Karpas-422 (cell line): ENCODE measurements around the gene UBTF. TPM values are rescaled to one million over a fixed set of nuclear protein-coding genes. Genes with fewer than 3 reads are reported as not detected.
A peak's percentile ranks its signal among the peaks of the same experiment; 100 is the strongest.

Experiments used
- DNase-seq: peaks from one replicate; pipeline ENCODE4 v3.0.0-alpha.2; 2015
- H2AFZ ChIP-seq: fragments of 200-600 bp; sonication (generic); 2 replicates; pipeline ENCODE4 v1.6.1; 2014; ENCODE audit warnings: antibody characterized with exemption, low read length, mixed read lengths
- H3K27ac ChIP-seq: fragments of 200-600 bp; sonication (generic); 2 replicates; pipeline ENCODE4 v1.5.1; 2014; ENCODE audit warnings: mild to moderate bottlenecking, low read length, moderate library complexity
- H3K27me3 ChIP-seq: fragments of 200-600 bp; sonication (generic); 2 replicates; pipeline ENCODE4 v1.6.1; 2014; ENCODE audit warnings: low read length, mixed read lengths
- H3K36me3 ChIP-seq: fragments of 200-600 bp; sonication (generic); 2 replicates; pipeline ENCODE4 v1.6.1; 2014; ENCODE audit warnings: low read length, mixed read lengths; ENCODE audit not compliant: insufficient read depth
- H3K4me1 ChIP-seq: fragments of 200-600 bp; sonication (generic); 2 replicates; pipeline ENCODE4 v1.6.1; 2014; ENCODE audit warnings: mild to moderate bottlenecking, low read length, mixed read lengths
- H3K4me2 ChIP-seq: fragments of 200-600 bp; sonication (generic); 2 replicates; pipeline ENCODE4 v1.6.1; 2014; ENCODE audit warnings: low read length, low read depth, mild to moderate bottlenecking; ENCODE audit not compliant: poor library complexity, severe bottlenecking
- H3K4me3 ChIP-seq: fragments of 200-600 bp; sonication (generic); 2 replicates; pipeline ENCODE4 v1.5.1; 2014; ENCODE audit warnings: mild to moderate bottlenecking, antibody characterized with exemption, low read length, mixed read lengths
- H3K79me2 ChIP-seq: fragments of 200-600 bp; sonication (generic); 2 replicates; pipeline ENCODE4 v1.6.1; 2014; ENCODE audit warnings: mild to moderate bottlenecking, low read length, mixed read lengths
- H3K9ac ChIP-seq: fragments of 200-600 bp; sonication (generic); 2 replicates; pipeline ENCODE4 v1.6.0; 2014; ENCODE audit warnings: low read length
- H3K9me2 ChIP-seq: fragments of 200-600 bp; sonication (generic), shearing (Covaris generic); replicated peaks from 2 replicates; pipeline ENCODE4 v1.6.0; 2014; ENCODE audit warnings: mild to moderate bottlenecking, low read length, moderate library complexity; ENCODE audit not compliant: insufficient read depth
- H3K9me3 ChIP-seq: fragments of 300-700, 200-600 bp; sonication (generic); 2 replicates; pipeline ENCODE4 v1.6.1; 2014; ENCODE audit warnings: low read length, mixed read lengths
- H4K20me1 ChIP-seq: fragments of 200-600 bp; sonication (generic); 2 replicates; pipeline ENCODE4 v1.6.1; 2014; ENCODE audit warnings: mild to moderate bottlenecking, antibody characterized with exemption, low read length, low read depth; ENCODE audit not compliant: insufficient read depth
- total RNA-seq: library from RNA; depleted of rRNA; stranded (reverse); fragments of >200 nt; shearing (Covaris generic); gene quantifications from 2 replicates; pipeline ENCODE4 v1.2.3, GENCODE V29; 2014; ENCODE audit warnings: low replicate concordance

The UBTF gene
- total RNA-seq, 1 experiment from 2014 or later = 57.8 TPM

- Histone ChIP-seq H3K4me2 (no peak overlapping the region), H3K4me3 (no peak overlapping the region), H3K9me3 (no peaks in the 10 kb centered on the region), H2AFZ (no peak overlapping the region), H3K4me1 (no peaks in the 10 kb centered on the region), H3K9me2 (no peaks in the 10 kb centered on the region), H3K79me2 (no peaks in the 10 kb centered on the region), H3K27me3 (no peaks in the 10 kb centered on the region), H4K20me1 (no peaks in the 10 kb centered on the region), H3K9ac (no peak overlapping the region), H3K36me3 (no peaks in the 10 kb centered on the region), H3K27ac (no peak overlapping the region)
- DNase-seq = no peak
These were observed 14.1 kb upstream of the UBTF start for GRCh38 chr17:44233582-44233981.

GRCh38 chr17:44232061-44232460, 12.6 kb upstream of the UBTF start:
- no peaks in the 10 kb centered on the region for H3K4me1 ChIP-seq
- no peaks in the 10 kb centered on the region for H3K36me3 ChIP-seq
- H4K20me1 ChIP-seq = no peaks in the 10 kb centered on the region
- no peak overlapping the region for H3K4me3 ChIP-seq
- no peak overlapping the region for H3K27ac ChIP-seq
- DNase-seq = no peak
- no peaks in the 10 kb centered on the region for H3K27me3 ChIP-seq
- no peaks in the 10 kb centered on the region for H3K9me2 ChIP-seq
- H3K9me3 ChIP-seq = no peaks in the 10 kb centered on the region
- H3K4me2 ChIP-seq = no peak overlapping the region
- no peaks in the 10 kb centered on the region for H3K79me2 ChIP-seq
- H3K9ac ChIP-seq = no peak overlapping the region
- H2AFZ ChIP-seq = no peak overlapping the region

GRCh38 chr17:44230140-44230539, 10.7 kb upstream of the UBTF start:
- no peaks in the 10 kb centered on the region for H4K20me1 ChIP-seq
- H3K9me3 ChIP-seq = no peaks in the 10 kb centered on the region
- no peak overlapping the region for H3K4me2 ChIP-seq
- no peak overlapping the region for H3K27ac ChIP-seq
- no peaks in the 10 kb centered on the region for H3K27me3 ChIP-seq
- H3K4me1 ChIP-seq = no peaks in the 10 kb centered on the region
- H3K9me2 ChIP-seq = no peaks in the 10 kb centered on the region
- no peak for DNase-seq
- no peak overlapping the region for H3K4me3 ChIP-seq
- no peak overlapping the region for H2AFZ ChIP-seq
- no peaks in the 10 kb centered on the region for H3K36me3 ChIP-seq
- no peak overlapping the region for H3K9ac ChIP-seq
- no peaks in the 10 kb centered on the region for H3K79me2 ChIP-seq

GRCh38 chr17:44229090-44229489, 9.6 kb upstream of the UBTF start:
- Histone ChIP-seq H3K36me3 (no peaks in the 10 kb centered on the region), H3K79me2 (no peaks in the 10 kb centered on the region)

GRCh38 chr17:44223541-44224071, 4.1 kb upstream of the UBTF start:
- Histone ChIP-seq H3K9me2 (no peaks in the 10 kb centered on the region), H3K4me2 (no peak overlapping the region), H3K9ac (no peak overlapping the region), H3K4me1 (peaks cover 13% of the 10 kb centered on the region), H2AFZ (no peak overlapping the region), H3K36me3 (no peaks in the 10 kb centered on the region), H3K27me3 (no peaks in the 10 kb centered on the region), H3K9me3 (no peaks in the 10 kb centered on the region), H3K79me2 (peaks cover 6% of the 10 kb centered on the region), H3K4me3 (no peak overlapping the region), H4K20me1 (peaks cover 8% of the 10 kb centered on the region; the same call in 1 of the 2 replicates), H3K27ac (no peak overlapping the region)
- no peak for DNase-seq

More at GRCh38 chr17:44229090-44229489, 9.6 kb upstream of the UBTF start:
- H3K4me2 ChIP-seq = no peak overlapping the region
- no peaks in the 10 kb centered on the region for H3K9me2 ChIP-seq
- no peak overlapping the region for H3K27ac ChIP-seq
- no peaks in the 10 kb centered on the region for H4K20me1 ChIP-seq
- no peak overlapping the region for H3K9ac ChIP-seq
- no peak overlapping the region for H3K4me3 ChIP-seq
- no peaks in the 10 kb centered on the region for H3K27me3 ChIP-seq
- DNase-seq = no peak
- H3K4me1 ChIP-seq = no peaks in the 10 kb centered on the region
- H3K9me3 ChIP-seq = no peaks in the 10 kb centered on the region
- H2AFZ ChIP-seq = no peak overlapping the region

- H2AFZ ChIP-seq = no peak overlapping the region
- peaks cover 16% of the 10 kb centered on the region for H3K79me2 ChIP-seq
- H3K4me1 ChIP-seq = peaks cover 20% of the 10 kb centered on the region
- H3K4me3 ChIP-seq = peak overlapping the region; percentile 90; the same call in 1 of the 2 replicates
- no peak overlapping the region for H3K27ac ChIP-seq
- peak overlapping the region; percentile 95 for H3K9ac ChIP-seq
- no peaks in the 10 kb centered on the region for H3K27me3 ChIP-seq
- H4K20me1 ChIP-seq = peaks cover 8% of the 10 kb centered on the region; the same call in 1 of the 2 replicates
- H3K4me2 ChIP-seq = peak overlapping the region; percentile 98
- H3K36me3 ChIP-seq = 0 out of 2 replicates have a peak, but pooled peaks cover 3% of the 10 kb centered on the region
- H3K9me2 ChIP-seq = no peaks in the 10 kb centered on the region
- no peaks in the 10 kb centered on the region for H3K9me3 ChIP-seq
- peak; percentile 71 for DNase-seq
These were observed 2.8 kb upstream of the UBTF start for GRCh38 chr17:44222112-44222869.

GRCh38 chr17:44221862-44222111, 2.3 kb upstream of the UBTF start:
- peaks cover 25% of the 10 kb centered on the region for H3K4me1 ChIP-seq

GRCh38 chr17:44221084-44221861, 1.8 kb upstream of the UBTF start:
- peak overlapping the region; percentile 54; the same call in 1 of the 2 replicates for H2AFZ ChIP-seq
- peak; percentile 87 for DNase-seq
- peak overlapping the region; percentile 90 for H3K4me3 ChIP-seq
- peak overlapping the region; percentile 98 for H3K4me2 ChIP-seq
- H3K4me1 ChIP-seq = peaks cover 30% of the 10 kb centered on the region
- H3K79me2 ChIP-seq = peaks cover 26% of the 10 kb centered on the region
- H3K9me2 ChIP-seq = no peaks in the 10 kb centered on the region
- no peak overlapping the region for H3K27ac ChIP-seq
- H3K27me3 ChIP-seq = no peaks in the 10 kb centered on the region
- peak overlapping the region; percentile 95 for H3K9ac ChIP-seq
- H3K36me3 ChIP-seq = peaks cover 12% of the 10 kb centered on the region
- H3K9me3 ChIP-seq = no peaks in the 10 kb centered on the region
- H4K20me1 ChIP-seq = peaks cover 8% of the 10 kb centered on the region; the same call in 1 of the 2 replicates

More at GRCh38 chr17:44221862-44222111, 2.3 kb upstream of the UBTF start:
- no peaks in the 10 kb centered on the region for H3K27me3 ChIP-seq
- no peak overlapping the region for H3K27ac ChIP-seq
- peaks cover 21% of the 10 kb centered on the region for H3K79me2 ChIP-seq
- H4K20me1 ChIP-seq = peaks cover 8% of the 10 kb centered on the region; the same call in 1 of the 2 replicates
- DNase-seq = no peak
- no peaks in the 10 kb centered on the region for H3K9me3 ChIP-seq
- peak overlapping the region; percentile 54; the same call in 1 of the 2 replicates for H2AFZ ChIP-seq
- peaks cover 7% of the 10 kb centered on the region for H3K36me3 ChIP-seq
- H3K4me2 ChIP-seq = peak overlapping the region; percentile 98
- H3K9me2 ChIP-seq = no peaks in the 10 kb centered on the region
- H3K4me3 ChIP-seq = peak overlapping the region; percentile 90
- H3K9ac ChIP-seq = peak overlapping the region; percentile 95
